ENCODE measurements around the gene PID1. TPM values are rescaled to one million over a fixed set of nuclear protein-coding genes. Genes with fewer than 3 reads are reported as not detected.

The PID1 gene
- total RNA-seq, 1 donor from 2014 or later = 5.3 TPM

DNA sequence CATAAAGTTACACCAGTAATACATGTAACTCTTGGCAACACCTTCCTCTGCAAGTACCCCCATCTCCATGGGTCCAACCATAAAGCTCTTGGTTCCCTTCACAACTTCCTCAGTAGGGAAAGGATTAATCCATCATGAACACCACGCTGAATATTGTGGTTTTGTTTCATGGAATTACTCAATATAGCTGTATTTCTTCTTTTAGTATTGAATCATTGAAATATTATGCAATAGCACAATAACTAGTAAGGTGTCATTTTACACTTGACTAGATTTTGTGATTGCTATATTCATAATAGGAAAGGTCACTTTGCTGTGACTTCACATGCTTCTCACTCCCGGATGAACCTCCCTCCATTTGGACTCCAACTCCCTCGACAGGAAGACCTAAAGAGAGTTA lies 29.7 kb upstream of the PID1 start:
- Mint-ChIP-seq H3K4me3 (ENCODE audit: unreplicated experiment) (no peak overlapping the region), H3K4me1 (ENCODE audit: low read depth, unreplicated experiment) (no peaks in the 10 kb centered on the region), H3K27ac (ENCODE audit: unreplicated experiment) (no peak overlapping the region), H3K27me3 (ENCODE audit: unreplicated experiment) (no peaks in the 10 kb centered on the region), H3K9me3 (ENCODE audit: unreplicated experiment) (no peaks in the 10 kb centered on the region), H3K36me3 (ENCODE audit: unreplicated experiment) (no peaks in the 10 kb centered on the region)
- DNase-seq = no peak
- TF ChIP-seq CTCF (IDR thresholded peaks at IDR 0.05; ENCODE audit: partially characterized antibody, unreplicated experiment) = no peak

DNA sequence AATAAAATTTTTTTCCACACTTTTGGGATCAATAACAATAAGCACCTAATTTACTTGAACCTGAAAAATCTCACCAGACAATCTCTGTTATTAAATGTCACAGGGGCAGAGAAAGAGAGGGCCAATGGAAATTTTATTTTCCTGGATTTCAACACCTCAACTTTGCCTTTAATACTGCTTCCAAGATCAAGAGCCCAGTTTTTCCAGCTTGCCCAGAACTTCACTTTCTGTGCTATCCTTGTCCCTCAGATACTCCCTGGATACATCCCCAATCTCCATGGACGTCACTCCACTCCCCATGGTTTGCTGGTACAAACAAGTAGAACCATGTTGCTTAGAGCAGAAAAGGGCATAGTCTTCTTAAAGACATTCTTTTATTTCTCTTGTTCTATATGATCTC lies 29.3 kb upstream of the PID1 start:
- H3K4me3 Mint-ChIP-seq (ENCODE audit: unreplicated experiment) = no peak overlapping the region
- H3K9me3 Mint-ChIP-seq (ENCODE audit: unreplicated experiment) = no peaks in the 10 kb centered on the region
- no peaks in the 10 kb centered on the region for H3K27me3 Mint-ChIP-seq (ENCODE audit: unreplicated experiment)
- H3K36me3 Mint-ChIP-seq (ENCODE audit: unreplicated experiment) = no peaks in the 10 kb centered on the region
- H3K4me1 Mint-ChIP-seq (ENCODE audit: low read depth, unreplicated experiment) = no peaks in the 10 kb centered on the region
- DNase-seq = no peak
- no peak for TF ChIP-seq CTCF (IDR thresholded peaks at IDR 0.05; ENCODE audit: partially characterized antibody, unreplicated experiment)
- no peak overlapping the region for H3K27ac Mint-ChIP-seq (ENCODE audit: unreplicated experiment)

DNA sequence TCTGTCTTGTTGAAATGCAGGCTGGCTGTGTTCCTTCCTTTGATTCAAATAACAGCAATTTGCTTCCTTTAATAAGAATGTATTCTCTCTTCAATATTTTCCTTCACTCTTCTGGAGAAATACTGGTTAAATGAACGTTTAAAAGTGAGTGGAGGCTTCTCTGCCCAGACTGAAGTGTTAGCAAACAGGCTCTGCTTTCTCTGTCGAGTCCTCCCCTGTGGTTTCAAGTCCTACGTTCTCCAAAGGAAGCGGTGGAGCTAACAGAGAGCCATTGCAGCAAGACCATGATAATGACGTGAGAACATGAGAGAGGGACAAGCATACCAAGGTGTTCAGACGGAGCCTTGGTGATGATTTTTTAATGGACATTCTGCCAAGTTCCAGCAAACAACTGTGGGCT lies 26.2 kb upstream of the PID1 start:
- Mint-ChIP-seq H3K27me3 (ENCODE audit: unreplicated experiment) (peaks cover 1% of the 10 kb centered on the region), H3K4me3 (ENCODE audit: unreplicated experiment) (no peak overlapping the region), H3K9me3 (ENCODE audit: unreplicated experiment) (no peaks in the 10 kb centered on the region), H3K4me1 (ENCODE audit: low read depth, unreplicated experiment) (no peaks in the 10 kb centered on the region), H3K36me3 (ENCODE audit: unreplicated experiment) (no peaks in the 10 kb centered on the region), H3K27ac (ENCODE audit: unreplicated experiment) (no peak overlapping the region)
- DNase-seq = no peak
- TF ChIP-seq CTCF (IDR thresholded peaks at IDR 0.05; ENCODE audit: partially characterized antibody, unreplicated experiment) = no peak

- Mint-ChIP-seq H3K4me3 (ENCODE audit: unreplicated experiment) (no peak overlapping the region), H3K9me3 (ENCODE audit: unreplicated experiment) (no peaks in the 10 kb centered on the region), H3K4me1 (ENCODE audit: low read depth, unreplicated experiment) (no peaks in the 10 kb centered on the region), H3K27ac (ENCODE audit: unreplicated experiment) (no peak overlapping the region), H3K27me3 (ENCODE audit: unreplicated experiment) (peaks cover 1% of the 10 kb centered on the region), H3K36me3 (ENCODE audit: unreplicated experiment) (no peaks in the 10 kb centered on the region)
- no peak for TF ChIP-seq CTCF (IDR thresholded peaks at IDR 0.05; ENCODE audit: partially characterized antibody, unreplicated experiment)
- no peak for DNase-seq
Measured at GRCh38 chr2:229296536-229296935, 25.4 kb upstream of the PID1 start.

GRCh38 chr2:229296016-229296415 lies 24.9 kb upstream of the PID1 start:
- Mint-ChIP-seq H3K4me1 (ENCODE audit: low read depth, unreplicated experiment) (no peaks in the 10 kb centered on the region), H3K9me3 (ENCODE audit: unreplicated experiment) (no peaks in the 10 kb centered on the region), H3K36me3 (ENCODE audit: unreplicated experiment) (no peaks in the 10 kb centered on the region), H3K4me3 (ENCODE audit: unreplicated experiment) (no peak overlapping the region), H3K27me3 (ENCODE audit: unreplicated experiment) (peaks cover 1% of the 10 kb centered on the region), H3K27ac (ENCODE audit: unreplicated experiment) (no peak overlapping the region)
- TF ChIP-seq CTCF (IDR thresholded peaks at IDR 0.05; ENCODE audit: partially characterized antibody, unreplicated experiment) = no peak
- DNase-seq = no peak
